T-cell (primary cell): ENCODE measurements around the gene SMCO3. TPM values are rescaled to one million over a fixed set of nuclear protein-coding genes. Genes with fewer than 3 reads are reported as not detected.

Experiments used
- ATAC-seq, 4 experiments: fragments of 200-7000 bp in 3 of 4; fragments of 150-1000 bp in 1 of 4; cut with Tn5 transposase; replicated peaks in 1 of 4; 1 replicate in 3 of 4; 2 replicates in 1 of 4; pipeline ENCODE4 v1.10.0; 2021; ENCODE audit warnings: moderate library complexity in 3 of 4, mild to moderate bottlenecking in 2 of 4, moderate number of reproducible peaks in 1 of 4
- CTCF ChIA-PET, 2 donors: fragments of 300-600 bp; sonication (Branson Sonifier 250); formaldehyde crosslinking; loops; one replicate each; lab custom pipeline; 2022; ENCODE audit warnings: antibody characterized with exemption in 2 of 2; lab: Charles Lee
- POLR2A ChIA-PET, 2 donors: fragments of 300-600 bp; sonication (Branson Sonifier 250); formaldehyde crosslinking; loops; one replicate each; lab custom pipeline; 2022; ENCODE audit warnings: antibody characterized with exemption in 2 of 2; lab: Charles Lee
- DNase-seq, 35 experiments: peaks; one replicate each; pipeline versions ENCODE4 v3.0.0 to v3.0.0-alpha.2; 2013 to 2023
- H3K27ac ChIP-seq: one replicate; pipeline ENCODE4 v1.5.1; 2013; ENCODE audit warnings: low read length
- H3K27me3 ChIP-seq, 2 experiments: replicated peaks in 1 of 2; 1 replicate in 1 of 2; 2 replicates in 1 of 2; pipeline versions ENCODE4 v1.6.1 to v1.7.0; 2013; ENCODE audit warnings: low read length in 1 of 2, mixed read lengths in 1 of 2; ENCODE audit not compliant: control insufficient read depth in 2 of 2, insufficient read depth in 2 of 2; ENCODE audit errors: extremely low read depth in 1 of 2
- H3K36me3 ChIP-seq, 2 donors: 1 replicate in 1 of 2; 2 replicates in 1 of 2; pipeline versions ENCODE4 v1.6.1 to v1.7.0; 2013; ENCODE audit warnings: low read length in 1 of 2; ENCODE audit not compliant: control insufficient read depth in 2 of 2, insufficient read depth in 1 of 2; ENCODE audit errors: extremely low read depth in 1 of 2
- H3K4me1 ChIP-seq, 2 experiments: 1 replicate in 1 of 2; 2 replicates in 1 of 2; pipeline versions ENCODE4 v1.6.1 to v1.7.0; 2013; ENCODE audit warnings: low read length in 2 of 2, mixed read lengths in 1 of 2; ENCODE audit not compliant: insufficient read depth in 2 of 2, control insufficient read depth in 1 of 2; ENCODE audit errors: extremely low read depth in 1 of 2
- H3K4me3 ChIP-seq, 2 donors: 1 replicate in 1 of 2; 2 replicates in 1 of 2; pipeline versions ENCODE4 v1.5.1 to v1.7.0; 2013; ENCODE audit warnings: mild to moderate bottlenecking in 2 of 2, low read length in 1 of 2, moderate library complexity in 1 of 2; ENCODE audit not compliant: control insufficient read depth in 1 of 2; ENCODE audit errors: extremely low read depth in 1 of 2
- H3K9me3 ChIP-seq: 2 replicates; pipeline ENCODE4 v1.7.0; 2013
- H3K27ac Mint-ChIP-seq, 2 donors: one replicate each; pipeline ENCODE4 v1.8.0; 2020 to 2021; ENCODE audit warnings: mild to moderate bottlenecking in 2 of 2, mixed read lengths in 2 of 2
- H3K27me3 Mint-ChIP-seq, 2 donors: one replicate each; pipeline ENCODE4 v1.8.0; 2021 to 2022; ENCODE audit warnings: mixed read lengths in 2 of 2
- H3K36me3 Mint-ChIP-seq: one replicate; pipeline ENCODE4 v1.8.0; 2021; ENCODE audit warnings: mixed read lengths
- H3K4me1 Mint-ChIP-seq, 3 donors: one replicate each; pipeline ENCODE4 v1.8.0; 2020 to 2022; ENCODE audit warnings: mixed read lengths in 3 of 3, mild to moderate bottlenecking in 1 of 3
- H3K4me3 Mint-ChIP-seq, 3 donors: one replicate each; pipeline ENCODE4 v1.8.0; 2020 to 2022; ENCODE audit warnings: mild to moderate bottlenecking in 3 of 3, mixed read lengths in 3 of 3, moderate library complexity in 3 of 3
- H3K9me3 Mint-ChIP-seq, 3 donors: one replicate each; pipeline ENCODE4 v1.8.0; 2020 to 2022; ENCODE audit warnings: mixed read lengths in 3 of 3
- WGBS: methylation state at CpG from one replicate; pipeline ENCODE4 v1.1.5; 2013; ENCODE audit warnings: missing lambda C conversion rate; ENCODE audit not compliant: insufficient coverage; 5-methylcytosine and 5-hydroxymethylcytosine counted together
- total RNA-seq, 35 experiments: library from RNA in 6 of 35; stranded (reverse) in 6 of 35; fragments of 120-200 nt in 1 of 35; gene quantifications; one replicate each; pipeline versions ENCODE4 v1.2.1 to v1.2.4 and lab custom pipeline; 2013 to 2026

SMCO3 gene
- total RNA-seq, 5 donors from 2014 or later (not counting 1 experiment from before 2014, with no cell fraction given), result not detected

DNA sequence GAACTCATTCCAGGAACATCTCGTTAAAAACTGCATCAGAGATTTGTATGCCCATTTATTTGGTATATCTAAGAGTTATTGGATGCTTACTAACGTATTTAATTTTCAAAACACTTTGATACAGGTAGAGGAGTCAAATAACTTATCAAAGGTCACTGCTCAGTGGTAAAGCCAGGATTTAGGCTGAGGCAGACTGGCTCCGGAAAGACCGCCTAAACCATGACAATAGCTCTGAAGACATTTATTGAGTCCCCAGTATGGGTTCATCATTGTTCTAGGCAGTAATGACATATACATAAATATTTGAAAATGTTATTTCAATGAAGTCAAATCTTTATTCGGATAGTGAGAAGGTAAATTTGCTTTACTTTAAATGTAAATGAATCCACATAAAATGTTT is 41.0 kb downstream of the SMCO3 start:
- no CpG with 5 or more reads among the region's 5 CpGs for WGBS
- peak overlapping the region; percentile 28 to 99 (median 99) for H3K4me3 Mint-ChIP-seq
- DNase-seq (no peak), ATAC-seq (no peak)
- POLR2A ChIA-PET, result interaction anchor here (0.5 to 8.3 kb wide), 11 partner anchors 30 to 1142 kb away, joined by 3 to 121 read pairs (median 3); partner anchors contain the start of genes WBP11 (in 2 of the 2), ARHGDIB (in 1 of the 2) and C12orf60 (in 1 of the 2)
- Histone ChIP-seq H3K9me3 (no peaks in the 10 kb centered on the region), H3K36me3 (peaks cover 0 to 3% of the 10 kb centered on the region in 2 donors), H3K27ac (no peak overlapping the region), H3K27me3 (no peaks in the 10 kb centered on the region), H3K4me3 (no peak overlapping the region), H3K4me1 (peaks cover 19 to 45% of the 10 kb centered on the region in 2 experiments)
- H3K4me1 Mint-ChIP-seq, result peaks cover 55 to 70% (median 66%) of the 10 kb centered on the region in 3 donors
- H3K36me3 Mint-ChIP-seq, result peaks cover 5% of the 10 kb centered on the region
- no peaks in the 10 kb centered on the region for H3K9me3 Mint-ChIP-seq
- peak overlapping the region; percentile 31 to 34 for H3K27ac Mint-ChIP-seq
- no peaks in the 10 kb centered on the region for H3K27me3 Mint-ChIP-seq
- CTCF ChIA-PET, result interaction anchor here in 1 of 2 donors (0.6 to 9.8 kb wide), 3 partner anchors 26 to 408 kb away, joined by 3 to 122 read pairs (median 4); partner anchors contain the start of genes C12orf60 and WBP11

DNA sequence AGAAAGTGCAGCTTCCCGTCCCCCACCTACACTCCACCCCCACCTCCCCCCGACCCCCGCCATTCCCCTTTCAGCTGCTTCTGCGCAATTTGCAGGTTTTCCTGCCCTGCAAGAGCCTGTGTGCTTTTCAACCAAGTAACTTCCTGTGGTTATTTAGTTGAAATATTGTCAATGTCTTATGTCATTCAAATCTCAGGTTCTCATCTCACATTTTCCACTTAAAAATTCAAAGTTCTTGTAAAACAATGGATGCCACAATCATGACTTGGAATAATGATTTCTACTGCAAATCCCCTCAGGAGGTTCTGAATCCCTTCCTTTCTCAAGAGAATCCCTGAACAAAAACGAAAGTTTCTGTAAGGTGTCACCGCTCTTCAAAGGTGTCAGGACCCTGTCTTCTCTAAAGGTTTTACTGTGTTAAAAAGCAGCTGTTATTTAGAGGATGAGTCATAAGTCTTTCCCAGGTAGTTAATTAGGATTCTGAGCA is 42.3 kb downstream of the SMCO3 start:
- POLR2A ChIA-PET, result interaction anchor here (0.6 to 8.3 kb wide), 25 partner anchors 10 to 799 kb away, joined by 3 to 121 read pairs (median 4); partner anchors contain the start of genes C12orf60 (in 2 of the 2), WBP11 (in 2 of the 2), ARHGDIB (in 1 of the 2) and ATF7IP (in 1 of the 2)
- Histone ChIP-seq H3K27ac (peak overlapping the region; percentile 95), H3K27me3 (no peaks in the 10 kb centered on the region), H3K4me1 (peaks cover 19 to 46% of the 10 kb centered on the region in 2 experiments), H3K36me3 (peaks cover 3 to 12% of the 10 kb centered on the region in 2 donors), H3K4me3 (peak overlapping the region; percentile 53 to 81), H3K9me3 (no peaks in the 10 kb centered on the region)
- CTCF ChIA-PET, result interaction anchor here (1.0 to 9.8 kb wide), 8 partner anchors 12 to 406 kb away, joined by 3 to 122 read pairs (median 6); partner anchors contain the start of genes ATF7IP (in 1 of the 2), C12orf60 (in 1 of the 2) and WBP11 (in 1 of the 2)
- no peak for ATAC-seq
- Mint-ChIP-seq H3K27ac (peak overlapping the region; percentile 88 to 99), H3K4me3 (peak overlapping the region; percentile 91 to 99 (median 99)), H3K36me3 (peaks cover 17% of the 10 kb centered on the region), H3K4me1 (peaks cover 68 to 76% (median 75%) of the 10 kb centered on the region in 3 donors), H3K9me3 (peaks cover 0 to 8% (median 5%) of the 10 kb centered on the region in 3 donors), H3K27me3 (no peaks in the 10 kb centered on the region)
- WGBS, result 0% methylated on average over 1 of the region's 6 CpGs
- peak; percentile 26 to 77 (median 60) for DNase-seq

DNA sequence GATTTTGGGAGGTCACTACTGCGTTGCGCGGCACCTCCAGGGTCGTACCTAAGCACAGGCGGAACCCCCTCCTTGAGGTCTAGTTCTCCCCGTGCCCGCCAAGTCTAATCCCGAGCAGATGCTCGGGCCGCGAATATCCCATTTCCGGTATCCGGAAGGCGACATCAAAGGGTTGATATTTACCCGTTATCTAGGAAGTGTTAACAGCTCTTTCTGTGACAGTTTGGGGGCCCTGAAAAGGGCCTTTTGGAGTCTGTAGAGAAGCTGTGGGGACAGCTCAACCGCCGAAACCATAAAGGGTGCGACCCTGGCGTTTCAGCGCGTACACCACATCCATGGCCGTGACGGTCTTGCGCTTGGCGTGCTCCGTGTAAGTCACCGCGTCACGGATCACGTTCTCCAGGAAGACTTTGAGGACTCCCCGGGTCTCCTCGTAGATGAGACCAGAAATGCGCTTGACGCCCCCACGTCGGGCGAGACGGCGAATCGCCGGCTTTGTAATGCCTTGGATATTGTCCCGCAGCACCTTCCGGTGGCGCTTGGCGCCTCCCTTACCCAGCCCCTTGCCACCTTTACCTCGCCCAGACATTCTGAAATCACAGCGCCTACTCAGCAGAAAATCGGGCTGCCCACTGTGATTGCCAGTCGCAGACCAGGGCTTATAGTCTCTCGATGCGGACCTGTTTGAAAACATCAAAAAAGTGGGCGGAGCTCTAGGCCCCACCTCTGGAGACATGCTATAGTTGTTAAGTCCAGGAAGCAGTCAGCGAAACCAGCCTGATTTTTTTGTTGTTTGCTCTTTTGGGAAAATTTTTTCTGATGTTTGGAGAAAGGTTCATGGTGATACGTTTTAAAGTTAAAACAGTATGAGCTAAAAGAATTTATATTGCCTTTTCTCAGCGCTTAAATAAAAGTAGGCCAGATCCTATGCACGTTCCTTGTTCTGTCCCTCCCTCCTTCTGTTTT is 43.2 kb downstream of the SMCO3 start:
- Histone ChIP-seq H3K9me3 (no peaks in the 10 kb centered on the region), H3K27ac (peak overlapping the region; percentile 95), H3K4me3 (peak overlapping the region; percentile 81 to 96), H3K36me3 (peaks cover 3 to 12% of the 10 kb centered on the region in 2 donors), H3K4me1 (peaks cover 17 to 46% of the 10 kb centered on the region in 2 experiments), H3K27me3 (no peaks in the 10 kb centered on the region)
- POLR2A ChIA-PET, result interaction anchor here (0.6 to 8.3 kb wide), 35 partner anchors 10 to 800 kb away, joined by 3 to 121 read pairs (median 4); partner anchors contain the start of genes ATF7IP (in 2 of the 2), C12orf60 (in 2 of the 2), WBP11 (in 2 of the 2) and ARHGDIB (in 1 of the 2)
- H3K36me3 Mint-ChIP-seq, result peaks cover 26% of the 10 kb centered on the region
- CTCF ChIA-PET, result interaction anchor here (0.5 to 9.8 kb wide), 15 partner anchors 9 to 405 kb away, joined by 3 to 122 read pairs (median 5); partner anchors contain the start of genes ARHGDIB (in 1 of the 2), ATF7IP (in 1 of the 2), C12orf60 (in 1 of the 2) and WBP11 (in 1 of the 2)
- ATAC-seq (peak; percentile 31 to 50 (median 42)), DNase-seq (peak; percentile 83 to 98 (median 93))
- no peaks in the 10 kb centered on the region for H3K27me3 Mint-ChIP-seq
- H3K27ac Mint-ChIP-seq, result peak overlapping the region; percentile 99
- WGBS, result under 1% methylated on average over 47 of the region's 56 CpGs
- H3K4me1 Mint-ChIP-seq, result peaks cover 64 to 74% (median 69%) of the 10 kb centered on the region in 3 donors
- H3K4me3 Mint-ChIP-seq, result peak overlapping the region; percentile 91 to 99 (median 99)
- peaks cover 3 to 14% (median 12%) of the 10 kb centered on the region in 3 donors for H3K9me3 Mint-ChIP-seq

DNA sequence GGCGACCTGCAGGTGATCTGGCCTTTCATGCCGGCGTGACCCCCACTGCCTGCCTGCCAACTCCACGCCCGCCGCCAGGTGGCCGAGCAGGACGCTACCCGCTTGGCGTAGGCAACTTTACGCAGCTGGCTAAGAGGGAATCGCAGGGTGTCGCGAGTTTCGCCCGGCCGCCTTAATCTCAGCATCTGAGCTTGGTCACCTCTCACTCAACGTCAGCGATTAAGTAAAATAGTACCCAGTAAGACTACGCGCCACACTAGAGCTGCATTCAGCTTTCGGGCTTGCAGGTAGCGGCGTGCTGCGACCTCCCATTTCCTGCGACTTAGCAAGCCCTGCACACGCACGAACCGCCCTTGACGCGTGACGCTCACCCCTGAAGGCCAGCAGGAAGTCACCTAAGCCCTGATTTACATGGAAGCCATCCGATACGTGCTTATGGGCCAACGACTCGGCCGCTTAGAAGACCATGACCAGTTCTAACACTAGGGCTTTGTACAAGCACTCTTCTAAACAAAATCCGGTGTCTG is 44.0 kb downstream of the SMCO3 start:
- ChIA-PET CTCF (interaction anchor here (0.5 to 9.8 kb wide), 14 partner anchors 8 to 405 kb away, joined by 3 to 122 read pairs (median 5); partner anchors contain the start of genes ARHGDIB (in 1 of the 2), ATF7IP (in 1 of the 2), C12orf60 (in 1 of the 2) and WBP11 (in 1 of the 2)), POLR2A (interaction anchor here (0.7 to 8.3 kb wide), 18 partner anchors 12 to 405 kb away, joined by 3 to 121 read pairs (median 6); partner anchors contain the start of genes ATF7IP (in 2 of the 2), C12orf60 (in 2 of the 2), WBP11 (in 2 of the 2) and ARHGDIB (in 1 of the 2))
- H3K36me3 Mint-ChIP-seq, result peaks cover 34% of the 10 kb centered on the region
- DNase-seq, result peak; percentile 74 to 94 (median 86)
- peaks cover 62 to 73% (median 63%) of the 10 kb centered on the region in 3 donors for H3K4me1 Mint-ChIP-seq
- peak overlapping the region; percentile 99 for H3K27ac Mint-ChIP-seq
- H3K9me3 Mint-ChIP-seq, result peaks cover 8 to 17% (median 15%) of the 10 kb centered on the region in 3 donors
- under 1% methylated on average over 38 of the region's 38 CpGs for WGBS
- peak overlapping the region; percentile 91 to 99 (median 99) for H3K4me3 Mint-ChIP-seq
- H3K27me3 ChIP-seq, result no peaks in the 10 kb centered on the region
- H3K27me3 Mint-ChIP-seq, result no peaks in the 10 kb centered on the region
- peak overlapping the region; percentile 95 for H3K27ac ChIP-seq
- peaks cover 3 to 15% of the 10 kb centered on the region in 2 donors for H3K36me3 ChIP-seq
- peaks cover 11 to 41% of the 10 kb centered on the region in 2 experiments for H3K4me1 ChIP-seq
- H3K4me3 ChIP-seq, result peak overlapping the region; percentile 81 to 96
- peaks cover 3% of the 10 kb centered on the region for H3K9me3 ChIP-seq
- peak; percentile 60 to 65 (median 62) for ATAC-seq

DNA sequence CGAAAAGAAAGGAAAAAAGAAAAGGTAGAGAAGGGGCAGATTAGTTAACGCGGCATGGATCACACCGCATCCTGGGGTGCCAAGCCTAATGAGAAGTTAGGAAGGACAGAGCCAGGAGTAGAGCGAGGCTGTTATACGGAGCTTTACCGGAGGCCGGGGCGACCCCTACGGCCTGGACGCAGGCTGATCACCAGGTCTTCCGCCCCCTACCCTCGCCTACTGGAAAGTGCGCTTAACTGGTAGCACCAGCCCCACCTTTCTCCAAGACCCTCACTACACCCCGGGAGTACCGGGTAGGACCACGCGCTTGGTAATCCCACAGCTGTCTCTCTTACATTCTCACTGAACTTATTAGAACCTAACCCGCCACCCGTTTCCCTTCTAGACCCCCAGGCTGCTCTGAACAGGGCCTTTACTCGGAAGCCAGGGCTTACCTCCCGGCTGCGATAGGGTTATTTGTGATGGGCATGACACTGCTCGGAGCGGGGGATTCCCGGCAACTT is 44.5 kb downstream of the SMCO3 start:
- H3K27ac Mint-ChIP-seq, result peak overlapping the region; percentile 99
- peaks cover 39% of the 10 kb centered on the region for H3K36me3 Mint-ChIP-seq
- Histone ChIP-seq H3K4me1 (peaks cover 9 to 36% of the 10 kb centered on the region in 2 experiments), H3K4me3 (peak overlapping the region; percentile 81 to 96), H3K9me3 (peaks cover 3% of the 10 kb centered on the region), H3K36me3 (peaks cover 3 to 17% of the 10 kb centered on the region in 2 donors), H3K27ac (peak overlapping the region; percentile 95), H3K27me3 (no peaks in the 10 kb centered on the region)
- peaks cover 58 to 68% (median 60%) of the 10 kb centered on the region in 3 donors for H3K4me1 Mint-ChIP-seq
- 0% methylated on average over 10 of the region's 26 CpGs for WGBS
- DNase-seq, result peak in 3 of 35 experiments; percentile 8 to 25 (median 15)
- peak overlapping the region; percentile 91 to 99 (median 99) for H3K4me3 Mint-ChIP-seq
- ATAC-seq, result no peak
- CTCF ChIA-PET, result interaction anchor here (0.5 to 9.8 kb wide), 11 partner anchors 20 to 353 kb away, joined by 3 to 122 read pairs (median 5); partner anchors contain the start of genes ARHGDIB (in 1 of the 2), C12orf60 (in 1 of the 2) and WBP11 (in 1 of the 2)
- POLR2A ChIA-PET, result interaction anchor here (1.0 to 8.3 kb wide), 14 partner anchors 13 to 404 kb away, joined by 3 to 121 read pairs (median 6); partner anchors contain the start of genes C12orf60 (in 2 of the 2), WBP11 (in 2 of the 2), ARHGDIB (in 1 of the 2) and ATF7IP (in 1 of the 2)
- no peaks in the 10 kb centered on the region for H3K27me3 Mint-ChIP-seq
- H3K9me3 Mint-ChIP-seq, result peaks cover 8 to 17% (median 15%) of the 10 kb centered on the region in 3 donors
